Progenitor cell of endocrine pancreas (in vitro differentiated cells): ENCODE measurements around the gene ABLIM2. TPM values are rescaled to one million over a fixed set of nuclear protein-coding genes. Genes with fewer than 3 reads are reported as not detected.

Experiments
- DNase-seq: peaks from one replicate; pipeline ENCODE4 v3.0.0; 2021; ENCODE audit warnings: low spot score; ENCODE audit not compliant: unreplicated experiment
- H3K27ac Mint-ChIP-seq: 2 replicates; pipeline ENCODE4 v1.8.0; 2021; ENCODE audit warnings: mild to moderate bottlenecking, moderate library complexity, mixed read lengths
- H3K27me3 Mint-ChIP-seq: 2 replicates; pipeline ENCODE4 v1.8.0; 2021; ENCODE audit warnings: mixed read lengths
- H3K36me3 Mint-ChIP-seq: 2 replicates; pipeline ENCODE4 v1.8.0; 2022; ENCODE audit warnings: mixed read lengths; ENCODE audit not compliant: insufficient read depth
- H3K4me1 Mint-ChIP-seq: 2 replicates; pipeline ENCODE4 v1.8.0; 2021; ENCODE audit warnings: low read depth, mixed read lengths
- H3K4me3 Mint-ChIP-seq: 2 replicates; pipeline ENCODE4 v1.8.0; 2021; ENCODE audit warnings: low read depth, mild to moderate bottlenecking, moderate library complexity, mixed read lengths
- H3K9me3 Mint-ChIP-seq: 2 replicates; pipeline ENCODE4 v1.8.0; 2021; ENCODE audit warnings: low read depth, mixed read lengths
- total RNA-seq: library from RNA; stranded (reverse); gene quantifications from 2 replicates; pipeline ENCODE4 v1.2.1, GENCODE V29; 2021
- TF ChIP-seq, protein P1 (sequence below): fragments of 200-600 bp; sonication (generic); IDR thresholded peaks from one replicate; pipeline ENCODE4 v1.5.0; 2021; ENCODE audit warnings: antibody characterized with exemption, mild to moderate bottlenecking; ENCODE audit not compliant: unreplicated experiment

Gene ABLIM2
- total RNA-seq, 1 donor from 2014 or later, result 5.7 TPM

DNA sequence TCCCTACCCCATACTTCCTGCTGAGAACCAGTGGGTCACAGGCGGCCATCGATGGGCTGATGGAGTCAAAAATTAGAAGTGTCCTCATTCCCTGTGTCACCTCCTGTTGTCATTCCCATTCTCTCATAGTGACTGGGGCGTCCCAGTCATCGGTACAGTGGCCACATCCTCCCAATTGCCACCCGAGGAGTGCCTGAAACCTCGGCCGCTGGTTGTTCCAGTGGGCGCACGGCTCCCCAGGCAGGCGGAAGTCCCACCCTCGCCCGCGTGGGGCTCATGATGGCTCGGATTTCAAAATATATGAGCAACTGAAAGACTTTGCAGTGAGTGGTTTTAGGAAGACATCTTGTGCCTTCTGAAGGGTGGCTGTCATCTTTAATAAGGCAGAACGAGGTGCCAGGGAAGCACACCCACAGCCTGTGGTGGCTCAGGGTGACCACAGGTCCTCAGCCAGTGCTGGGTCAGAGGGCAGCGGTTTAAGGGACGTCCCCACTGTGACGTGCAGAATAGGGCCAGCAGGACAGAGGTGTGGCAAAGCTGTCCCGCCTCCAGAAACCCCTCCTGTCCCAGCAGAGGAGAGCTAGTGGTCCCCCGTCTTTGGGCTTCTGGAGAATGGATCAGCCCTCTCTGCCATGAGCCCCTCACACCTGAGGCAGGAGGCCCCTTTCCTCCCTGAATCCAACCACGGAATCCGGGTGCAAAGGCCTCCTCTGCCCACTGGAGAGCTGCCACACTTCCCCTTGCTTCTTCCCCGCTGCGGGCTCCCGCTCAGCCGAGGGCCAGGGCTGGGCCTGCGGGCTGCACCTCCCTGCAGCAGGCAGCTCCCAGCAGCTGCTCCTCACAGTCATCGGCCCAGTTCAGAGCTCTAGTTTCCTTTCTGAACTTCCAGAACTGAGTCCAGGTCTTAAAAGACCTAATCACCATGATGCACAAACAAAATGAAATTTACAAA lies 90.4 kb downstream of the ABLIM2 start:
- Mint-ChIP-seq H3K4me3 (no peak overlapping the region), H3K27ac (no peak overlapping the region), H3K9me3 (peaks cover 19% of the 10 kb centered on the region), H3K4me1 (no peaks in the 10 kb centered on the region), H3K27me3 (peaks cover 8% of the 10 kb centered on the region), H3K36me3 (peaks cover 7% of the 10 kb centered on the region)
- no peak for DNase-seq
- TF ChIP-seq, protein P1, sequence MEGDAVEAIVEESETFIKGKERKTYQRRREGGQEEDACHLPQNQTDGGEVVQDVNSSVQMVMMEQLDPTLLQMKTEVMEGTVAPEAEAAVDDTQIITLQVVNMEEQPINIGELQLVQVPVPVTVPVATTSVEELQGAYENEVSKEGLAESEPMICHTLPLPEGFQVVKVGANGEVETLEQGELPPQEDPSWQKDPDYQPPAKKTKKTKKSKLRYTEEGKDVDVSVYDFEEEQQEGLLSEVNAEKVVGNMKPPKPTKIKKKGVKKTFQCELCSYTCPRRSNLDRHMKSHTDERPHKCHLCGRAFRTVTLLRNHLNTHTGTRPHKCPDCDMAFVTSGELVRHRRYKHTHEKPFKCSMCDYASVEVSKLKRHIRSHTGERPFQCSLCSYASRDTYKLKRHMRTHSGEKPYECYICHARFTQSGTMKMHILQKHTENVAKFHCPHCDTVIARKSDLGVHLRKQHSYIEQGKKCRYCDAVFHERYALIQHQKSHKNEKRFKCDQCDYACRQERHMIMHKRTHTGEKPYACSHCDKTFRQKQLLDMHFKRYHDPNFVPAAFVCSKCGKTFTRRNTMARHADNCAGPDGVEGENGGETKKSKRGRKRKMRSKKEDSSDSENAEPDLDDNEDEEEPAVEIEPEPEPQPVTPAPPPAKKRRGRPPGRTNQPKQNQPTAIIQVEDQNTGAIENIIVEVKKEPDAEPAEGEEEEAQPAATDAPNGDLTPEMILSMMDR, result no peak

DNA sequence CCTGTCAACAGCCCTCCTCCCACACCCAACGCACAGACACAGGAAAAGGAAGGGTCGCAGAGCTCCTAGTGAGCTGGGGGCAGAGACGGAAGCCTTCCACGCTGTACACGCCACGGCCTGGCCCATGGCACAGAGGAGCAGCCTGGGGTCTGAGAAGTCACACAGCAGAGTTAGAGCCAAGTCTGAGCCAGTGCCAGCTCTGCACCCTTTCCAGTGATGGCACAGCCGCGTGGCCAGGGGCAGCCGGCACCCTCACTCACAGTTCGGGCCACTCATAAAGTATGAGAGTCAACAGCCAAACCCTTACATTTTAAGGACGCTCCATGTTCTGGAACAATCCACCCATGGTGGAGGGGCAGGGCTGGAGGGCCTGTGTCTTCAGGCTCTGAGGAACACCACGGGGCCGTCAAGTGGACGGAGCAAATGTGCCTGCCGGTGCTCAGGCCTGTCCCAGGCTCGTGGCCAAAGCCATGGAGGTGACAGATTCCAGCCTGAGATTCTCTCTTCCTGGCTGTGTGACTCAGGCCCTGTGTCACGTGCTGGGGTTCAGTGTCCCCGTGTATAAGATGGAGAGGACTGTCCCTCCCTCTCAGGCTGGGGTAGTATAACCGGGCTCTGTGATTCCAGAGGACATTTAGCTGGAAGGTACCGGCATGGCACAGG lies 91.2 kb downstream of the ABLIM2 start:
- H3K4me1 Mint-ChIP-seq, result no peaks in the 10 kb centered on the region
- H3K27me3 Mint-ChIP-seq, result peaks cover under 1% of the 10 kb centered on the region
- no peak overlapping the region for H3K27ac Mint-ChIP-seq
- no peak for DNase-seq
- TF ChIP-seq, protein P1, result no peak
- H3K4me3 Mint-ChIP-seq, result no peak overlapping the region
- H3K36me3 Mint-ChIP-seq, result peaks cover 8% of the 10 kb centered on the region
- H3K9me3 Mint-ChIP-seq, result peaks cover 20% of the 10 kb centered on the region

DNA sequence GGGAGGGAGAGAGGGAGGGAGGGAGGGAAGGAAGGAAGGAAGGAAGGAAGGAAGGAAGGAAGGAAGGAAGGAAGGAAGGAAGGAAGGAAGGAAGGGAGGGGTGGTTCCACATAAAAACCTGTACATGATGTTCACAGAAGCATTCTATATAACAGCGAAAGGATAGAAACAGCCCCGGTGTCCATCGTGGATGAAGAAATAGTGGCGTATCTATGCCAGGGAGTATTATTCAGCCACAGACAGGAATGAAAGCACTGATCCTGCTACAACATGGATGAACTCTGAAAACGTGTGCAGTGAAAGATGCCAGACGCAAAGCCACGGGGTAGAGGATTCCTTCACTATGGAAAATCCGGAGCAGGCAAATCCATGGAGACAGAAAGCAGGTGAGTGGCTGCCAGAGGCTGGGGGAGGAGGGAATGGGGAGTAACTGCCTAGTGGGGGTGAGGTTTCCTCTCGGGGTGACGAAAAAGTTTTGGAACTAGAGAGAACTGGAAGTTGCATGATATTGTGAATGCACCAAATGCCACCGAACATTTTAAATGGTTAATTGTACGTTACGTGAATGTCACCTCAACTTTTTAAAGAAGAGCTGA lies 92.2 kb downstream of the ABLIM2 start:
- DNase-seq, result no peak
- TF ChIP-seq, protein P1, result no peak
- Mint-ChIP-seq H3K27me3 (no peaks in the 10 kb centered on the region), H3K4me1 (no peaks in the 10 kb centered on the region), H3K4me3 (no peak overlapping the region), H3K36me3 (peaks cover 8% of the 10 kb centered on the region), H3K27ac (no peak overlapping the region), H3K9me3 (peaks cover 20% of the 10 kb centered on the region)

DNA sequence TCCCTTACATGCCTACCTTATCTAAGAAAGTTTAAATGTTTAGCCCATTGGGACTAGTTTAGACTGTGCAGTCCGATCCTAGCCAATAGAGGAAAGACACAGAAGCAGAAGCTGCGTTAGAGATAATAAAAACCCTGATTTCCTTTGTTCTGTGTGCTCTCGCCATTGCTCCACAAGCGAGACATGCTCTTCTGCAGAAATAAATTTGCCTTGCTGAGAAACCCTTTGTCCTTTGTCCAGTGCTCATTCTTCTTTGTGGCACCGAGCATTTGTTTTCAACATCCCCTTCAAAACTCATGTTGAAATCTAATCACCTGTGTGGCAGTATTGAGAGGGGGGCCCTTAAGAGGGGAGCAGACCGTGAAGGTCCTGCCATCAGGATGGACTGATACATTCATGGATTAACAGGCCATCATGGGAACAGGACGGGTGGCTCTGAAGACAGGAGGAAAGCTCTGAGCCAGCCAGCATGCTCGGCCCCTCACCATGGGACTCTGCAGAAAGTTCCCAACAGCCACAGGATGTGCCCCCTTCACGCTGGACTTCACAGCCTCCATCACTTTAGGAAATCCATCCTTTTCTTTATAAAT lies 94.5 kb downstream of the ABLIM2 start:
- no peak for DNase-seq
- peaks cover 11% of the 10 kb centered on the region for H3K36me3 Mint-ChIP-seq
- H3K27ac Mint-ChIP-seq, result no peak overlapping the region
- peaks cover 20% of the 10 kb centered on the region for H3K9me3 Mint-ChIP-seq
- TF ChIP-seq, protein P1, result no peak
- H3K27me3 Mint-ChIP-seq, result no peaks in the 10 kb centered on the region
- no peak overlapping the region for H3K4me3 Mint-ChIP-seq
- H3K4me1 Mint-ChIP-seq, result no peaks in the 10 kb centered on the region

DNA sequence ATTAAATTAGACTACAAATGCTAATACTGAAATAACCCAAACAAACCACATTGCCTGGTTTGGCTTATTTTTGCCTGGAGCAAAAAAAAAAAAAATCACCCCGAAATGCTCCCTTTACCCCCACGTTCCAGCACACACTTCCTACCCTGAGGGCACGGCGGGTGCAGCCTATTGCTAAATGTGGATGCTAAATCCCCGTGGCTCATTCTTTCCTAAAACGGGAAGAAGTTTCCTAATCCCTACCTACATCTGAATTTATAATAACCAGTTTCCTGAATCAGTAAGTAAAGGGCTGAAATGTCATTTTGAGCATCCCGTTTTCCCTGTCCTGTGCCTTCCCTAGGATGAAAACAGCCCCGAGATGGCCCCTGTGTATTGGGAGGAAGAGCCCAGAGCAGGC lies 97.0 kb downstream of the ABLIM2 start:
- TF ChIP-seq, protein P1, result no peak
- H3K9me3 Mint-ChIP-seq, result peaks cover 20% of the 10 kb centered on the region
- H3K27me3 Mint-ChIP-seq, result no peaks in the 10 kb centered on the region
- no peak for DNase-seq
- no peaks in the 10 kb centered on the region for H3K4me1 Mint-ChIP-seq
- no peak overlapping the region for H3K4me3 Mint-ChIP-seq
- H3K36me3 Mint-ChIP-seq, result peaks cover 11% of the 10 kb centered on the region
- H3K27ac Mint-ChIP-seq, result no peak overlapping the region
